ENCODE data around the gene GPC6.

The GPC6 gene

GRCh38 chr13:93784191-93784590 lies 557.6 kb downstream of the GPC6 start:
- H3K27me3 ChIP-seq (ENCODE audit: low read length) = no peaks in the 10 kb centered on the region
- no peaks in the 10 kb centered on the region for H3K9me2 ChIP-seq (replicated peaks; ENCODE audit: insufficient read depth, low read length)
- H3K4me2 ChIP-seq (ENCODE audit: low read depth, low read length, poor library complexity, severe bottlenecking) = no peak overlapping the region
- no peaks in the 10 kb centered on the region for H3K36me3 ChIP-seq (ENCODE audit: low read length)
- H2AFZ ChIP-seq (ENCODE audit: low read depth, low read length, severe bottlenecking) = no peak overlapping the region
- no peaks in the 10 kb centered on the region for H3K79me2 ChIP-seq (ENCODE audit: insufficient read depth, low read length)
- H4K20me1 ChIP-seq (ENCODE audit: low read depth, low read length) = no peaks in the 10 kb centered on the region
- no peak overlapping the region for H3K27ac ChIP-seq (ENCODE audit: low read depth, low read length)
- no peak overlapping the region for H3K4me3 ChIP-seq (ENCODE audit: insufficient read depth, low read length, poor library complexity, severe bottlenecking)
- TF ChIP-seq, protein P1, sequence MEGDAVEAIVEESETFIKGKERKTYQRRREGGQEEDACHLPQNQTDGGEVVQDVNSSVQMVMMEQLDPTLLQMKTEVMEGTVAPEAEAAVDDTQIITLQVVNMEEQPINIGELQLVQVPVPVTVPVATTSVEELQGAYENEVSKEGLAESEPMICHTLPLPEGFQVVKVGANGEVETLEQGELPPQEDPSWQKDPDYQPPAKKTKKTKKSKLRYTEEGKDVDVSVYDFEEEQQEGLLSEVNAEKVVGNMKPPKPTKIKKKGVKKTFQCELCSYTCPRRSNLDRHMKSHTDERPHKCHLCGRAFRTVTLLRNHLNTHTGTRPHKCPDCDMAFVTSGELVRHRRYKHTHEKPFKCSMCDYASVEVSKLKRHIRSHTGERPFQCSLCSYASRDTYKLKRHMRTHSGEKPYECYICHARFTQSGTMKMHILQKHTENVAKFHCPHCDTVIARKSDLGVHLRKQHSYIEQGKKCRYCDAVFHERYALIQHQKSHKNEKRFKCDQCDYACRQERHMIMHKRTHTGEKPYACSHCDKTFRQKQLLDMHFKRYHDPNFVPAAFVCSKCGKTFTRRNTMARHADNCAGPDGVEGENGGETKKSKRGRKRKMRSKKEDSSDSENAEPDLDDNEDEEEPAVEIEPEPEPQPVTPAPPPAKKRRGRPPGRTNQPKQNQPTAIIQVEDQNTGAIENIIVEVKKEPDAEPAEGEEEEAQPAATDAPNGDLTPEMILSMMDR (IDR thresholded peaks at IDR 0.05; ENCODE audit: insufficient read depth, low read length, poor library complexity, severe bottlenecking) = no peak
- no peak overlapping the region for H3K9ac ChIP-seq (ENCODE audit: low read length)
- H3K9me3 ChIP-seq (ENCODE audit: insufficient read depth, low read length) = no peaks in the 10 kb centered on the region
- H3F3A ChIP-seq (ENCODE audit: insufficient read depth) = no peaks in the 10 kb centered on the region

DNA sequence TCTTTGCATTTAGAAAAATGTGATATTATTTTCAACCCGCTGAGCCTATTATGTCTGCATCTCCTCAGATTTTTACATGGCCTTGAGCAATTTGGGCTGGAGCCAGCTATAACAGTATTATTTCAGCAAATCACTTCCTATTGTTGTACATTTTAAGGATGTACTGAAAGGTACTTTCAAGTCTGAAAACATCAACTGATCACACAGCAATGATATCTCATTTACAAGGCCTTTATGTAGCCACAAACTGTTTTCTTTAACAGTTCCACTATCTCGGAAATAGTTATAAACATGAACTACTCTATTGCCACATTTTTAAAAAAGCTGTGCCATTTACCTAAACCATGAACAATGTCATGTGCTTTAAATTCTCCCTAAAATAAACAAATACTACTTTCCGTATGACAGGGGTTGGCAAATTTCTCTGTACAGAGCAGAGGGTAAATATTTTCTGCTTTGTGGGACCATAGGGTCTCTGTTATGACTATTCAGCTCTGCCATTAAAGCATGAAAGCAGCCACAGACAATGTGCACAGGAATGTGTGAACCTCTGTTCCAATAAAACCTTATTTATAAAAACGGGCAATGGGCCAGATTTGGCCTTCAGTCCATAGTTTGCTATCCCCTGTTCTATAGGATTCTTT lies 560.4 kb downstream of the GPC6 start:
- no peaks in the 10 kb centered on the region for H3K27me3 ChIP-seq (ENCODE audit: low read length)
- no peak overlapping the region for H3K4me3 ChIP-seq (ENCODE audit: insufficient read depth, low read length, poor library complexity, severe bottlenecking)
- no peaks in the 10 kb centered on the region for H3K9me3 ChIP-seq (ENCODE audit: insufficient read depth, low read length)
- H3K79me2 ChIP-seq (ENCODE audit: insufficient read depth, low read length) = no peaks in the 10 kb centered on the region
- H3K9ac ChIP-seq (ENCODE audit: low read length) = no peak overlapping the region
- no peaks in the 10 kb centered on the region for H3F3A ChIP-seq (ENCODE audit: insufficient read depth)
- no peaks in the 10 kb centered on the region for H4K20me1 ChIP-seq (ENCODE audit: low read depth, low read length)
- H3K9me2 ChIP-seq (replicated peaks; ENCODE audit: insufficient read depth, low read length) = no peaks in the 10 kb centered on the region
- H3K36me3 ChIP-seq (ENCODE audit: low read length) = no peaks in the 10 kb centered on the region
- TF ChIP-seq, protein P1 (IDR thresholded peaks at IDR 0.05; ENCODE audit: insufficient read depth, low read length, poor library complexity, severe bottlenecking) = no peak
- no peak for TF ChIP-seq EZH2phosphoT487 (conservative IDR thresholded peaks at IDR 0.05; ENCODE audit: low read length)
- no peak overlapping the region for H2AFZ ChIP-seq (ENCODE audit: low read depth, low read length, severe bottlenecking)
- no peak overlapping the region for H3K27ac ChIP-seq (ENCODE audit: low read depth, low read length)
- H3K4me2 ChIP-seq (ENCODE audit: low read depth, low read length, poor library complexity, severe bottlenecking) = no peak overlapping the region

GRCh38 chr13:93788456-93788855 lies 561.8 kb downstream of the GPC6 start:
- Histone ChIP-seq H3K4me2 (ENCODE audit: low read depth, low read length, poor library complexity, severe bottlenecking) (no peak overlapping the region), H3K4me3 (ENCODE audit: insufficient read depth, low read length, poor library complexity, severe bottlenecking) (no peak overlapping the region), H3K27ac (ENCODE audit: low read depth, low read length) (no peak overlapping the region), H2AFZ (ENCODE audit: low read depth, low read length, severe bottlenecking) (no peak overlapping the region), H4K20me1 (ENCODE audit: low read depth, low read length) (no peaks in the 10 kb centered on the region), H3K9me2 (replicated peaks; ENCODE audit: insufficient read depth, low read length) (no peaks in the 10 kb centered on the region), H3K79me2 (ENCODE audit: insufficient read depth, low read length) (no peaks in the 10 kb centered on the region), H3K9ac (ENCODE audit: low read length) (no peak overlapping the region), H3K27me3 (ENCODE audit: low read length) (no peaks in the 10 kb centered on the region), H3K36me3 (ENCODE audit: low read length) (no peaks in the 10 kb centered on the region), H3F3A (ENCODE audit: insufficient read depth) (no peaks in the 10 kb centered on the region), H3K9me3 (ENCODE audit: insufficient read depth, low read length) (no peaks in the 10 kb centered on the region)
- TF ChIP-seq, protein P1 (IDR thresholded peaks at IDR 0.05; ENCODE audit: insufficient read depth, low read length, poor library complexity, severe bottlenecking) = no peak
- no peak for TF ChIP-seq EZH2phosphoT487 (conservative IDR thresholded peaks at IDR 0.05; ENCODE audit: low read length)
